HG03064 (cell line): ENCODE results near the gene DTD2.

ENCODE experiments used
- ATAC-seq: cut with Tn5 transposase; IDR thresholded peaks from one replicate; pipeline ENCODE4 v1.9.1; 2021; ENCODE audit warnings: low read depth; ENCODE audit not compliant: unreplicated experiment

The DTD2 gene

GRCh38 chr14:31410048-31410650 lies 47.2 kb downstream of the DTD2 start:
- no peak for ATAC-seq

- no peak for ATAC-seq
Measured at GRCh38 chr14:31408421-31408820, 48.9 kb downstream of the DTD2 start.

- ATAC-seq: no peak
Measured at GRCh38 chr14:31405599-31406232, 51.6 kb downstream of the DTD2 start.

GRCh38 chr14:31405106-31405505 lies 52.2 kb downstream of the DTD2 start:
- ATAC-seq: no peak

- ATAC-seq: no peak
Measured at GRCh38 chr14:31403707-31404106, 53.6 kb downstream of the DTD2 start.

- ATAC-seq: no peak
Measured at GRCh38 chr14:31402764-31403439, 54.4 kb downstream of the DTD2 start.

- no peak for ATAC-seq
Measured at GRCh38 chr14:31401369-31401932, 55.9 kb downstream of the DTD2 start.

- ATAC-seq: no peak
Measured at GRCh38 chr14:31400031-31400638, 57.2 kb downstream of the DTD2 start.
